Measurements from ENCODE around the gene TOGARAM1. TPM values are rescaled to one million over a fixed set of nuclear protein-coding genes. Genes with fewer than 3 reads are reported as not detected.

Gene TOGARAM1
- total RNA-seq, 4 donors from 2014 or later: 12.0 to 21.2 (median 20.0) TPM

- H3K36me3 ChIP-seq: no peaks in the 10 kb centered on the region
- H3K27me3 ChIP-seq: no peaks in the 10 kb centered on the region
- H3K9me3 ChIP-seq: no peaks in the 10 kb centered on the region
- no peak overlapping the region for H3K27ac ChIP-seq
- H3K4me3 ChIP-seq: no peak overlapping the region
- no peak for ATAC-seq
- peaks cover 0 to 47% (median 2%) of the 10 kb centered on the region in 3 donors for H3K4me1 ChIP-seq
- TF ChIP-seq POLR2AphosphoS5 (IDR thresholded peaks at IDR 0.05) (no peak), EP300 (IDR thresholded peaks at IDR 0.05) (no peak), POLR2A (IDR thresholded peaks at IDR 0.05) (no peak), CTCF (IDR thresholded peaks at IDR 0.05) (no peak)
Measured at GRCh38 chr14:44968714-44969113, 6.7 kb downstream of the TOGARAM1 start.

GRCh38 chr14:44970907-44971306 lies 8.9 kb downstream of the TOGARAM1 start:
- Histone ChIP-seq H3K4me3 (no peak overlapping the region), H3K4me1 (peaks cover 0 to 31% (median 2%) of the 10 kb centered on the region in 3 donors)
- ATAC-seq: no peak

GRCh38 chr14:44971459-44971858 lies 9.5 kb downstream of the TOGARAM1 start:
- Histone ChIP-seq H3K36me3 (no peaks in the 10 kb centered on the region), H3K4me3 (no peak overlapping the region), H3K4me1 (peaks cover 0 to 26% (median 2%) of the 10 kb centered on the region in 3 donors), H3K27ac (no peak overlapping the region), H3K27me3 (no peaks in the 10 kb centered on the region), H3K9me3 (no peaks in the 10 kb centered on the region)
- no peak for ATAC-seq
- 99 to 100% methylated on average over 4 of the region's 4 CpGs for WGBS, 2 donors (ENCODE audit: low coverage in 1 of 2)
- no peak for TF ChIP-seq EP300 (IDR thresholded peaks at IDR 0.05)
- TF ChIP-seq POLR2A (IDR thresholded peaks at IDR 0.05): no peak
- no peak for TF ChIP-seq POLR2AphosphoS5 (IDR thresholded peaks at IDR 0.05)
- TF ChIP-seq CTCF (IDR thresholded peaks at IDR 0.05): no peak

More at GRCh38 chr14:44970907-44971306, 8.9 kb downstream of the TOGARAM1 start:
- H3K27me3 ChIP-seq: no peaks in the 10 kb centered on the region
- TF ChIP-seq POLR2AphosphoS5 (IDR thresholded peaks at IDR 0.05) (no peak), CTCF (IDR thresholded peaks at IDR 0.05) (no peak), EP300 (IDR thresholded peaks at IDR 0.05) (no peak), POLR2A (IDR thresholded peaks at IDR 0.05) (no peak)
- no peak overlapping the region for H3K27ac ChIP-seq
- no peaks in the 10 kb centered on the region for H3K9me3 ChIP-seq
- no peaks in the 10 kb centered on the region for H3K36me3 ChIP-seq

GRCh38 chr14:44979273-44979672 lies 17.3 kb downstream of the TOGARAM1 start:
- no peak for ATAC-seq
- H3K27ac ChIP-seq: no peak overlapping the region
- H3K27me3 ChIP-seq: no peaks in the 10 kb centered on the region
- peaks cover 0 to 25% (median 4%) of the 10 kb centered on the region in 3 donors for H3K4me1 ChIP-seq
- no peak overlapping the region for H3K4me3 ChIP-seq
- no peaks in the 10 kb centered on the region for H3K9me3 ChIP-seq
- 52 to 67% methylated on average over 2 of the region's 2 CpGs for WGBS, 2 donors (ENCODE audit: low coverage in 1 of 2)
- H3K36me3 ChIP-seq: no peaks in the 10 kb centered on the region
- TF ChIP-seq EP300 (IDR thresholded peaks at IDR 0.05) (no peak), CTCF (IDR thresholded peaks at IDR 0.05) (no peak), POLR2AphosphoS5 (IDR thresholded peaks at IDR 0.05) (no peak), POLR2A (IDR thresholded peaks at IDR 0.05) (no peak)

- no peak overlapping the region for H3K27ac ChIP-seq
- no peak for ATAC-seq
Measured at GRCh38 chr14:44979740-44980356, 17.9 kb downstream of the TOGARAM1 start.

More at GRCh38 chr14:44979740-44980356, 17.9 kb downstream of the TOGARAM1 start:
- Histone ChIP-seq H3K9me3 (no peaks in the 10 kb centered on the region), H3K36me3 (no peaks in the 10 kb centered on the region), H3K27me3 (no peaks in the 10 kb centered on the region), H3K4me3 (no peak overlapping the region), H3K4me1 (peaks cover 0 to 25% (median 4%) of the 10 kb centered on the region in 3 donors)
- no peak for TF ChIP-seq POLR2A (IDR thresholded peaks at IDR 0.05)
- no peak for TF ChIP-seq CTCF (IDR thresholded peaks at IDR 0.05)
- TF ChIP-seq EP300 (IDR thresholded peaks at IDR 0.05): no peak
- no peak for TF ChIP-seq POLR2AphosphoS5 (IDR thresholded peaks at IDR 0.05)
